ENCODE results near the gene TTC7B. TPM values are rescaled to one million over a fixed set of nuclear protein-coding genes. Genes with fewer than 3 reads are reported as not detected.

Gene TTC7B
- total RNA-seq, 1 experiment from 2014 or later, result 70.6 TPM

GRCh38 chr14:90700933-90701776 is 115.1 kb downstream of the TTC7B start:
- no peaks in the 10 kb centered on the region for H3K9me3 ChIP-seq (ENCODE audit: control insufficient read depth in 1 of 2, insufficient read depth in 1 of 2, low read depth in 1 of 2, low read length in 2 of 2)
- ChIA-PET RAD21 (ENCODE audit: low non-redundant PET in 1 of 2, low total read pairs in 2 of 2, uncharacterized antibody in 2 of 2, unreplicated experiment in 2 of 2) (no interaction called here), POLR2A (no interaction called here), CTCF (interaction anchor here (1.2 kb wide), 1 partner anchor 332 kb away, joined by 3 read pairs; no protein-coding TSS in a partner anchor)
- no peak overlapping the region for H3K9ac ChIP-seq (ENCODE audit: low read length)
- no peaks in the 10 kb centered on the region for H3K79me2 ChIP-seq (ENCODE audit: insufficient read depth, low read length)
- no peaks in the 10 kb centered on the region for H3K9me2 ChIP-seq (ENCODE audit: insufficient read depth)
- no peak overlapping the region for H3K4me3 ChIP-seq (replicated peaks in 1 of 2; ENCODE audit: low read depth in 1 of 2, low read length in 2 of 2)
- no TSS peak for BruUV-seq (replicated peaks)
- no peaks in the 10 kb centered on the region for H3K27me3 ChIP-seq (ENCODE audit: insufficient read depth, low read length)
- ATAC-seq, result no peak
- no peak overlapping the region for H3K27ac ChIP-seq (ENCODE audit: low read depth, low read length)
- no peak overlapping the region for H2AFZ ChIP-seq (ENCODE audit: low read depth, low read length, poor library complexity, severe bottlenecking)
- H4K20me1 ChIP-seq (ENCODE audit: insufficient read depth), result no peaks in the 10 kb centered on the region
- H3K4me1 ChIP-seq (ENCODE audit: control insufficient read depth in 1 of 2, insufficient read depth in 2 of 2, low read length in 2 of 2), result peaks cover 2 to 13% of the 10 kb centered on the region in 2 experiments; a peak in 2 of 4 replicates
- no peak overlapping the region for H3K4me2 ChIP-seq (ENCODE audit: low read length)
- no peak for DNase-seq (ENCODE audit: low read depth, low spot score)
- intact Hi-C loops (cut with micrococcal nuclease), result no loop called here
- H3K36me3 ChIP-seq (ENCODE audit: control insufficient read depth in 1 of 2, insufficient read depth in 2 of 2, low read length in 2 of 2), result no peaks in the 10 kb centered on the region
- TF ChIP-seq EGR1 (IDR thresholded peaks at IDR 0.05; ENCODE audit: low read depth) (no peak), ELF1 (IDR thresholded peaks at IDR 0.05; ENCODE audit: borderline replicate concordance, low read depth) (no peak), EZH2 (IDR thresholded peaks at IDR 0.05) (no peak), JUND (IDR thresholded peaks at IDR 0.05) (no peak), SIN3A (IDR thresholded peaks at IDR 0.05; ENCODE audit: low read depth) (no peak), CEBPB (IDR thresholded peaks at IDR 0.05; ENCODE audit: low read depth) (no peak), ZNF274 (IDR thresholded peaks at IDR 0.05; ENCODE audit: low read depth, low read length) (no peak), FOSL1 (IDR thresholded peaks at IDR 0.05; ENCODE audit: low read depth) (no peak), ZFX (IDR thresholded peaks at IDR 0.05) (no peak), TCF7L2 (IDR thresholded peaks at IDR 0.05; ENCODE audit: borderline replicate concordance, extremely low read depth, insufficient read depth, insufficient read length) (no peak), MAX (IDR thresholded peaks at IDR 0.05) (no peak), POLR2AphosphoS5 (IDR thresholded peaks at IDR 0.05; ENCODE audit: low read depth, low read length) (no peak), RAD21 (IDR thresholded peaks at IDR 0.05; ENCODE audit: low read depth) (no peak), YY1 (IDR thresholded peaks at IDR 0.05; ENCODE audit: extremely low read depth, insufficient replicate concordance, low read depth, low read length) (no peak), CBX3 (IDR thresholded peaks at IDR 0.05; ENCODE audit: low read depth) (no peak)
